SK-N-SH treated with all-trans-retinoic acid at 6 μM for 48 hours (cell line): ENCODE data around the gene GRAMD1B.

Experiments used
- ATAC-seq: fragments of 200-7000 bp; cut with Tn5 transposase; 3 replicates; pipeline ENCODE4 v1.9.1; 2020; ENCODE audit warnings: mild to moderate bottlenecking, moderate library complexity
- ARNTL ChIP-seq: fragments of 450-650 bp; formaldehyde crosslinking; IDR thresholded peaks from 2 replicates; pipeline ENCODE4 v1.5.0; 2020; ENCODE audit warnings: low read depth, mild to moderate bottlenecking, moderate library complexity, borderline replicate concordance
- BACH2 ChIP-seq: fragments of 250-450 bp; sonication (Bioruptor Pico); IDR thresholded peaks from 2 replicates; pipeline ENCODE4 v1.9.0; 2021; ENCODE audit warnings: mild to moderate bottlenecking, borderline replicate concordance
- CSDC2 ChIP-seq: fragments of 250-450 bp; sonication (Bioruptor Pico); IDR thresholded peaks from 2 replicates; pipeline ENCODE4 v1.5.0; 2020; ENCODE audit warnings: mild to moderate bottlenecking, moderate library complexity
- ESRRG ChIP-seq: fragments of 250-450 bp; sonication (Bioruptor Pico); IDR thresholded peaks from 2 replicates; pipeline ENCODE4 v1.6.1; 2021; ENCODE audit warnings: mild to moderate bottlenecking
- GLIS3 ChIP-seq: fragments of 250-450 bp; sonication (Bioruptor Pico); IDR thresholded peaks from 2 replicates; pipeline ENCODE4 v1.5.0; 2020; ENCODE audit warnings: mild to moderate bottlenecking, moderate library complexity
- OSR1 ChIP-seq: fragments of 250-450 bp; sonication (Bioruptor Pico); IDR thresholded peaks from 2 replicates; pipeline ENCODE4 v1.8.0; 2022; ENCODE audit warnings: moderate library complexity, mild to moderate bottlenecking, inconsistent platforms
- PPARA ChIP-seq: fragments of 250-450 bp; sonication (Bioruptor Pico); IDR thresholded peaks from 2 replicates; pipeline ENCODE4 v1.5.0; 2020; ENCODE audit warnings: mild to moderate bottlenecking, borderline replicate concordance
- RARB ChIP-seq: fragments of 250-450 bp; sonication (Bioruptor Pico); IDR thresholded peaks from 2 replicates; pipeline ENCODE4 v1.8.0; 2021; ENCODE audit warnings: mild to moderate bottlenecking, moderate library complexity
- SNAI2 ChIP-seq: fragments of 250-450 bp; sonication (Bioruptor Pico); IDR thresholded peaks from 2 replicates; pipeline ENCODE4 v1.5.0; 2020; ENCODE audit warnings: mild to moderate bottlenecking, moderate library complexity
- ZC3H10 ChIP-seq: fragments of 250-450 bp; sonication (Bioruptor Pico); IDR thresholded peaks from 2 replicates; pipeline ENCODE4 v1.5.1; 2021; ENCODE audit warnings: mild to moderate bottlenecking, moderate library complexity
- ZFP3 ChIP-seq: fragments of 250-450 bp; sonication (Bioruptor Pico); IDR thresholded peaks from 2 replicates; pipeline ENCODE4 v1.5.0; 2020; ENCODE audit warnings: mild to moderate bottlenecking, moderate library complexity
- ZFP30 ChIP-seq: fragments of 450-650 bp; formaldehyde crosslinking; IDR thresholded peaks from 2 replicates; pipeline ENCODE4 v1.5.0; 2022; ENCODE audit warnings: mild to moderate bottlenecking, moderate library complexity
- ZNF565 ChIP-seq: fragments of 450-650 bp; formaldehyde crosslinking; conservative IDR thresholded peaks from 2 replicates; pipeline ENCODE4 v1.5.0; 2020; ENCODE audit warnings: low read depth, mild to moderate bottlenecking, moderate library complexity
- ZNF70 ChIP-seq: fragments of 450-650 bp; formaldehyde crosslinking; IDR thresholded peaks from 2 replicates; pipeline ENCODE4 v1.5.0; 2020; ENCODE audit warnings: mild to moderate bottlenecking, moderate library complexity
- ZNF8 ChIP-seq: fragments of 450-650 bp; formaldehyde crosslinking; IDR thresholded peaks from 2 replicates; pipeline ENCODE4 v1.5.0; 2020; ENCODE audit warnings: mild to moderate bottlenecking, moderate library complexity
- TF ChIP-seq, protein P1 (sequence below): fragments of 250-450 bp; sonication (Bioruptor Pico); IDR thresholded peaks from 2 replicates; pipeline ENCODE4 v1.5.1; 2020; ENCODE audit warnings: low read depth, mild to moderate bottlenecking, moderate library complexity
- TF ChIP-seq, protein P2 (sequence below): fragments of 250-450 bp; sonication (Bioruptor Pico); IDR thresholded peaks from 2 replicates; pipeline ENCODE4 v1.8.0; 2021; ENCODE audit warnings: low read depth, mild to moderate bottlenecking, moderate library complexity, borderline replicate concordance
- TF ChIP-seq, protein P3 (sequence below): fragments of 250-450 bp; sonication (Bioruptor Pico); IDR thresholded peaks from 2 replicates; pipeline ENCODE4 v1.8.0; 2020; ENCODE audit warnings: mild to moderate bottlenecking, moderate library complexity, borderline replicate concordance
- TF ChIP-seq, protein P4 (sequence below): fragments of 250-450 bp; sonication (Bioruptor Pico); IDR thresholded peaks from 2 replicates; pipeline ENCODE4 v1.5.1; 2021; ENCODE audit warnings: mild to moderate bottlenecking, moderate library complexity
- TF ChIP-seq, protein P5 (sequence below): fragments of 250-450 bp; sonication (Bioruptor Pico); IDR thresholded peaks from 2 replicates; pipeline ENCODE4 v1.5.0; 2020; ENCODE audit warnings: mild to moderate bottlenecking, moderate library complexity

Gene GRAMD1B

DNA sequence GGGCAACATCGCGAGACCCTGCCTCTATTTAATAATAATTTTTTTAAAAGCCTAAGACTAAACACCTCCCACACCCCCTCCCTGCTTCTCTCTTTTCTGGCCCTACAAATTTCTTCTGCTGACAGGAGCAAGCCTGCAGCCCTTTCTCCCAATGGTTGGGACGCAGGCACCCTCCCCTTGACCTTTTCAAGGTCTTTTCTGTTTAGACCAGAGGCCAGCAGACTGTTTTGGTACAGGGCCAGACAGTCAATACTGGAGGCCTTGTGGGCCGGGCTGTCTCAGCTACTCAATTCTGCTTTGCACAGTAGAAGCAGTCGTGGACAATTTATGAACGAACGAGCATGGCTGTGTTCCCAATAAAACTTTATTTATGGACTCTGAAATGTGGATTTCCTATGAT lies 132.1 kb downstream of the GRAMD1B start:
- ATAC-seq: no peak
- TF ChIP-seq, protein P1, sequence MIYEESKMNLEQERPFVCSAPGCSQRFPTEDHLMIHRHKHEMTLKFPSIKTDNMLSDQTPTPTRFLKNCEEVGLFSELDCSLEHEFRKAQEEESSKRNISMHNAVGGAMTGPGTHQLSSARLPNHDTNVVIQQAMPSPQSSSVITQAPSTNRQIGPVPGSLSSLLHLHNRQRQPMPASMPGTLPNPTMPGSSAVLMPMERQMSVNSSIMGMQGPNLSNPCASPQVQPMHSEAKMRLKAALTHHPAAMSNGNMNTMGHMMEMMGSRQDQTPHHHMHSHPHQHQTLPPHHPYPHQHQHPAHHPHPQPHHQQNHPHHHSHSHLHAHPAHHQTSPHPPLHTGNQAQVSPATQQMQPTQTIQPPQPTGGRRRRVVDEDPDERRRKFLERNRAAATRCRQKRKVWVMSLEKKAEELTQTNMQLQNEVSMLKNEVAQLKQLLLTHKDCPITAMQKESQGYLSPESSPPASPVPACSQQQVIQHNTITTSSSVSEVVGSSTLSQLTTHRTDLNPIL (CRISPR knock-in tag): no peak
- TF ChIP-seq GLIS3 (CRISPR knock-in tag) (no peak), ZFP3 (CRISPR knock-in tag) (no peak)

DNA sequence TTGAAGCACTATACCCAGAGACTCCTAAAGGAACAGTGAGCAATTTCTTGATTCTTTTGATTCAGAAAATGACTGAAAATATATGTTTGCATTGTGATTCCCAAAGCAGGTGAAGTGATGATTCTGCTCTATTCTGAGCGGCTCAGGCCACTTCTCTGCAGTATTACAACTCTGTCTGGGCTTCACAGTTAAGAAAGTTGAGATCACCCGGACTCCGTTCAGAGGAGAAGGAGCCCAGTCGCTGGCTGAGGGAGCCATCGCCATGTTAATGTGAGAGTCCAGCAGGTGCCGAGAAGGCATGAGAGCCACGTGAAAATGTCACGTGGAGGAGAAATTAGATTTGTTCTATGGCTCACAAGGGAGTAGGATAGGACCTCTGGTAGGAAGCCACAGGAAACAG lies 132.8 kb downstream of the GRAMD1B start:
- ATAC-seq: no peak
- TF ChIP-seq PPARA: no peak
- no peak for TF ChIP-seq ZNF70 (CRISPR knock-in tag)
- TF ChIP-seq ZFP30 (CRISPR knock-in tag): no peak
- TF ChIP-seq ZNF8 (CRISPR knock-in tag): no peak
- TF ChIP-seq RARB (CRISPR knock-in tag): no peak
- TF ChIP-seq CSDC2 (CRISPR knock-in tag): no peak
- no peak for TF ChIP-seq SNAI2 (CRISPR knock-in tag)
- TF ChIP-seq ZC3H10: no peak
- TF ChIP-seq, protein P2, sequence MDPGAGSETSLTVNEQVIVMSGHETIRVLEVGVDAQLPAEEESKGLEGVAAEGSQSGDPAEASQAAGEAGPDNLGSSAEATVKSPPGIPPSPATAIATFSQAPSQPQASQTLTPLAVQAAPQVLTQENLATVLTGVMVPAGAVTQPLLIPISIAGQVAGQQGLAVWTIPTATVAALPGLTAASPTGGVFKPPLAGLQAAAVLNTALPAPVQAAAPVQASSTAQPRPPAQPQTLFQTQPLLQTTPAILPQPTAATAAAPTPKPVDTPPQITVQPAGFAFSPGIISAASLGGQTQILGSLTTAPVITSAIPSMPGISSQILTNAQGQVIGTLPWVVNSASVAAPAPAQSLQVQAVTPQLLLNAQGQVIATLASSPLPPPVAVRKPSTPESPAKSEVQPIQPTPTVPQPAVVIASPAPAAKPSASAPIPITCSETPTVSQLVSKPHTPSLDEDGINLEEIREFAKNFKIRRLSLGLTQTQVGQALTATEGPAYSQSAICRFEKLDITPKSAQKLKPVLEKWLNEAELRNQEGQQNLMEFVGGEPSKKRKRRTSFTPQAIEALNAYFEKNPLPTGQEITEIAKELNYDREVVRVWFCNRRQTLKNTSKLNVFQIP: no peak
- no peak for TF ChIP-seq ZFP3 (CRISPR knock-in tag)
- no peak for TF ChIP-seq ARNTL (CRISPR knock-in tag)
- TF ChIP-seq GLIS3 (CRISPR knock-in tag): no peak
- TF ChIP-seq, protein P1 (CRISPR knock-in tag): no peak
- TF ChIP-seq ZNF565 (CRISPR knock-in tag): no peak
- TF ChIP-seq OSR1 (CRISPR knock-in tag): no peak
- TF ChIP-seq, protein P3, sequence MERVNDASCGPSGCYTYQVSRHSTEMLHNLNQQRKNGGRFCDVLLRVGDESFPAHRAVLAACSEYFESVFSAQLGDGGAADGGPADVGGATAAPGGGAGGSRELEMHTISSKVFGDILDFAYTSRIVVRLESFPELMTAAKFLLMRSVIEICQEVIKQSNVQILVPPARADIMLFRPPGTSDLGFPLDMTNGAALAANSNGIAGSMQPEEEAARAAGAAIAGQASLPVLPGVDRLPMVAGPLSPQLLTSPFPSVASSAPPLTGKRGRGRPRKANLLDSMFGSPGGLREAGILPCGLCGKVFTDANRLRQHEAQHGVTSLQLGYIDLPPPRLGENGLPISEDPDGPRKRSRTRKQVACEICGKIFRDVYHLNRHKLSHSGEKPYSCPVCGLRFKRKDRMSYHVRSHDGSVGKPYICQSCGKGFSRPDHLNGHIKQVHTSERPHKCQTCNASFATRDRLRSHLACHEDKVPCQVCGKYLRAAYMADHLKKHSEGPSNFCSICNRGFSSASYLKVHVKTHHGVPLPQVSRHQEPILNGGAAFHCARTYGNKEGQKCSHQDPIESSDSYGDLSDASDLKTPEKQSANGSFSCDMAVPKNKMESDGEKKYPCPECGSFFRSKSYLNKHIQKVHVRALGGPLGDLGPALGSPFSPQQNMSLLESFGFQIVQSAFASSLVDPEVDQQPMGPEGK (CRISPR knock-in tag): no peak
- no peak for TF ChIP-seq ESRRG (CRISPR knock-in tag)
- TF ChIP-seq, protein P4, sequence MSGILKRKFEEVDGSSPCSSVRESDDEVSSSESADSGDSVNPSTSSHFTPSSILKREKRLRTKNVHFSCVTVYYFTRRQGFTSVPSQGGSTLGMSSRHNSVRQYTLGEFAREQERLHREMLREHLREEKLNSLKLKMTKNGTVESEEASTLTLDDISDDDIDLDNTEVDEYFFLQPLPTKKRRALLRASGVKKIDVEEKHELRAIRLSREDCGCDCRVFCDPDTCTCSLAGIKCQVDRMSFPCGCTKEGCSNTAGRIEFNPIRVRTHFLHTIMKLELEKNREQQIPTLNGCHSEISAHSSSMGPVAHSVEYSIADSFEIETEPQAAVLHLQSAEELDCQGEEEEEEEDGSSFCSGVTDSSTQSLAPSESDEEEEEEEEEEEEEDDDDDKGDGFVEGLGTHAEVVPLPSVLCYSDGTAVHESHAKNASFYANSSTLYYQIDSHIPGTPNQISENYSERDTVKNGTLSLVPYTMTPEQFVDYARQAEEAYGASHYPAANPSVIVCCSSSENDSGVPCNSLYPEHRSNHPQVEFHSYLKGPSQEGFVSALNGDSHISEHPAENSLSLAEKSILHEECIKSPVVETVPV (CRISPR knock-in tag): no peak
- TF ChIP-seq, protein P5, sequence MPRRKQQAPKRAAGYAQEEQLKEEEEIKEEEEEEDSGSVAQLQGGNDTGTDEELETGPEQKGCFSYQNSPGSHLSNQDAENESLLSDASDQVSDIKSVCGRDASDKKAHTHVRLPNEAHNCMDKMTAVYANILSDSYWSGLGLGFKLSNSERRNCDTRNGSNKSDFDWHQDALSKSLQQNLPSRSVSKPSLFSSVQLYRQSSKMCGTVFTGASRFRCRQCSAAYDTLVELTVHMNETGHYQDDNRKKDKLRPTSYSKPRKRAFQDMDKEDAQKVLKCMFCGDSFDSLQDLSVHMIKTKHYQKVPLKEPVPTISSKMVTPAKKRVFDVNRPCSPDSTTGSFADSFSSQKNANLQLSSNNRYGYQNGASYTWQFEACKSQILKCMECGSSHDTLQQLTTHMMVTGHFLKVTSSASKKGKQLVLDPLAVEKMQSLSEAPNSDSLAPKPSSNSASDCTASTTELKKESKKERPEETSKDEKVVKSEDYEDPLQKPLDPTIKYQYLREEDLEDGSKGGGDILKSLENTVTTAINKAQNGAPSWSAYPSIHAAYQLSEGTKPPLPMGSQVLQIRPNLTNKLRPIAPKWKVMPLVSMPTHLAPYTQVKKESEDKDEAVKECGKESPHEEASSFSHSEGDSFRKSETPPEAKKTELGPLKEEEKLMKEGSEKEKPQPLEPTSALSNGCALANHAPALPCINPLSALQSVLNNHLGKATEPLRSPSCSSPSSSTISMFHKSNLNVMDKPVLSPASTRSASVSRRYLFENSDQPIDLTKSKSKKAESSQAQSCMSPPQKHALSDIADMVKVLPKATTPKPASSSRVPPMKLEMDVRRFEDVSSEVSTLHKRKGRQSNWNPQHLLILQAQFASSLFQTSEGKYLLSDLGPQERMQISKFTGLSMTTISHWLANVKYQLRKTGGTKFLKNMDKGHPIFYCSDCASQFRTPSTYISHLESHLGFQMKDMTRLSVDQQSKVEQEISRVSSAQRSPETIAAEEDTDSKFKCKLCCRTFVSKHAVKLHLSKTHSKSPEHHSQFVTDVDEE (CRISPR knock-in tag): no peak
- TF ChIP-seq, all 23 proteins: peak for 0

DNA sequence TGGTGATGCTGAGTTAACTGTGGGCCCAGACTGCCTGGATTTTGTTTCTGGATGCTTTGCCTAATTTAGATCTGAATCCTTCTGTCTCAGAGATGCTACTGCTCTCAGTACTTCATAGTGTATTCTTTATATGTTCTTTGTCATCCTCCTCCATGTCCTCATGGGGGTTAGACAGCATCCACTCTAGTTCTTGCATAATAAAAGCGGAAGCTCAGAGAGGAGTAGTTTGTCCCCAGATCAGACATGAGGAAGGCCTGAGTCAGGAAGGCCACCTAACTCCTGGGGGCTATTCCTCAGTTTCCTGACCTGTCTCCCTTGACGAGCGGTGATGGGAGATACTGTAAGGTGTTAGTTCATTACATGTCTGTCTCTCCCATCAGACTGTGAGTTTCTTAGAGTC lies 134.2 kb downstream of the GRAMD1B start:
- ATAC-seq: no peak
- TF ChIP-seq RARB (CRISPR knock-in tag) (no peak), BACH2 (CRISPR knock-in tag) (no peak), SNAI2 (CRISPR knock-in tag) (no peak), ZNF70 (CRISPR knock-in tag) (no peak), PPARA (no peak), ZNF8 (CRISPR knock-in tag) (no peak), ESRRG (CRISPR knock-in tag) (no peak)
- TF ChIP-seq, protein P4 (CRISPR knock-in tag): no peak
- TF ChIP-seq, protein P3 (CRISPR knock-in tag): no peak
- TF ChIP-seq, protein P1 (CRISPR knock-in tag): no peak
- TF ChIP-seq, all 23 proteins: peak for 0
